BLaER1 treated with 17β-estradiol and CSF1 and Interleukin-3, amounts not matched to agents 10 nM and 100 nM (cell line): ENCODE results near the gene PLCG1.

Source experiments
- H3K27ac ChIP-seq, 11 experiments: shearing (Covaris generic); formaldehyde crosslinking; 2 replicates each; pipeline ENCODE4 v1.8.1; 2022
- H3K27me3 ChIP-seq, 11 experiments: shearing (Covaris generic); formaldehyde crosslinking; 2 replicates each; pipeline ENCODE4 v1.8.1; 2022
- H3K36me3 ChIP-seq, 11 experiments: shearing (Covaris generic); formaldehyde crosslinking; 2 replicates each; pipeline ENCODE4 v1.8.1; 2022
- H3K4me1 ChIP-seq, 10 experiments: shearing (Covaris generic); formaldehyde crosslinking; 2 replicates each; pipeline ENCODE4 v1.8.1; 2022
- H3K4me2 ChIP-seq, 11 experiments: shearing (Covaris generic); formaldehyde crosslinking; 2 replicates each; pipeline ENCODE4 v1.8.1; 2022
- H3K4me3 ChIP-seq, 10 experiments: shearing (Covaris generic); formaldehyde crosslinking; 2 replicates each; pipeline ENCODE4 v1.8.1; 2022
- H3K9ac ChIP-seq, 11 experiments: shearing (Covaris generic); formaldehyde crosslinking; 2 replicates each; pipeline ENCODE4 v1.8.1; 2022
- H3K9me3 ChIP-seq, 11 experiments: shearing (Covaris generic); formaldehyde crosslinking; replicated peaks in 1 of 11; 2 replicates each; pipeline ENCODE4 v1.8.1; 2022
- H4K20me1 ChIP-seq, 11 experiments: shearing (Covaris generic); formaldehyde crosslinking; 2 replicates each; pipeline ENCODE4 v1.8.1; 2022
- Cebpa-rat ChIP-seq, 11 experiments: shearing (Covaris generic); IDR thresholded peaks; 2 replicates each; pipeline ENCODE4 v1.8.1; 2022

PLCG1 gene

GRCh38 chr20:41183391-41183790, 46.0 kb downstream of the PLCG1 start:
- no peak for TF ChIP-seq Cebpa-rat (IDR thresholded peaks at IDR 0.05)
- H3K27me3 ChIP-seq = no peaks in the 10 kb centered on the region
- no peak overlapping the region for H3K4me3 ChIP-seq
- peaks cover 0 to 47% (median 21%) of the 10 kb centered on the region in 11 experiments; a peak in 15 of 22 replicates for H3K36me3 ChIP-seq
- peaks cover 0 to 51% (median 28%) of the 10 kb centered on the region in 11 experiments; a peak in 14 of 22 replicates for H4K20me1 ChIP-seq
- H3K27ac ChIP-seq = no peak overlapping the region
- peaks cover 0 to 10% (median 5%) of the 10 kb centered on the region in 11 experiments; a peak in 7 of 22 replicates for H3K9me3 ChIP-seq
- H3K4me1 ChIP-seq = no peaks in the 10 kb centered on the region
- no peak overlapping the region for H3K9ac ChIP-seq
- no peak overlapping the region for H3K4me2 ChIP-seq

- no peak overlapping the region for H3K9ac ChIP-seq
- no peak overlapping the region for H3K4me3 ChIP-seq
- no peak overlapping the region for H3K4me2 ChIP-seq
- no peak for TF ChIP-seq Cebpa-rat (IDR thresholded peaks at IDR 0.05)
- H3K27me3 ChIP-seq = no peaks in the 10 kb centered on the region
- H3K9me3 ChIP-seq = peaks cover 0 to 14% (median 6%) of the 10 kb centered on the region in 11 experiments; a peak in 9 of 22 replicates
- H3K4me1 ChIP-seq = no peaks in the 10 kb centered on the region
- H3K36me3 ChIP-seq = peaks cover 0 to 47% (median 17%) of the 10 kb centered on the region in 11 experiments; a peak in 14 of 22 replicates
- no peak overlapping the region for H3K27ac ChIP-seq
- peaks cover 0 to 47% (median 24%) of the 10 kb centered on the region in 11 experiments; a peak in 13 of 22 replicates for H4K20me1 ChIP-seq
These were observed 46.5 kb downstream of the PLCG1 start for GRCh38 chr20:41183831-41184230.

DNA sequence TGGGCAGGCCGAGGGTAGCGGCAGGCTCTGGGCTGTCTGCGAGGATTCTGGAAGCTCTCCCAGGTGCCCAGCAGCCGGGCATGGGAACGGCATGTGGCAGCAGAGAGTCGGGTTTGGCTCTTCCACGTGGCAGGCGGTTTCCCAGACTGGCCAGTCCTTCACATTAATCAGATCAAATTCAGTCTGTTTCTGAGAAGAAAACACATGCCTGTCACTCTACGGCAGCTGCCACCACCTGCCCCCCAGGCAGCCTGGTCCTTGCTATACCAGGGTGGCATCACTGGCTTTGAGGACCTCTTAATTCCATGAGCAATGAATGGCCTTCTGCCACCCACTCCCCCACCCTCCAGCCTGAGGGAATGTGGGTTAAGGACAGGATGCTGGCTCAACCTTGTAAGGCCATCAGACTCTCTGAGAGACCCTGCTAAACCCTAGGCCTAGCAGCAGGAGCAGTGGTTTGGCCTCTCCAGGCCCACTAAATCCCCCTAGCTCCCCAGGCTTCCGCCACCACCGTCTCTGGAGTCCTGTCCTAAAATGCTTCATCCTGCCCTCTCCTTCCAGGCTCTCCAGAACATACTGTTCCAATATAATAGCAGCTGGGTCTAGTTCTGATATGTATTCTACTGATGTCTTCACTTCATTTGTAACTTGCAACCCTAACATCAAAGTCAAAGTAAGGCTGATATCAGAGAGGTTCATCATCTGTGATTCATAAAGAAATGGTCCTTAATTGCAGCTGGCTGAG, 47.8 kb downstream of the PLCG1 start:
- Histone ChIP-seq H3K36me3 (peaks cover 3 to 47% (median 21%) of the 10 kb centered on the region in 11 experiments; a peak in 15 of 22 replicates), H4K20me1 (peaks cover 0 to 35% (median 16%) of the 10 kb centered on the region in 11 experiments; a peak in 11 of 22 replicates), H3K4me2 (no peak overlapping the region), H3K27ac (no peak overlapping the region), H3K9me3 (peaks cover 11 to 26% (median 19%) of the 10 kb centered on the region in 11 experiments), H3K4me3 (no peak overlapping the region), H3K9ac (no peak overlapping the region), H3K4me1 (no peaks in the 10 kb centered on the region), H3K27me3 (no peaks in the 10 kb centered on the region)
- TF ChIP-seq Cebpa-rat (IDR thresholded peaks at IDR 0.05) = no peak

DNA sequence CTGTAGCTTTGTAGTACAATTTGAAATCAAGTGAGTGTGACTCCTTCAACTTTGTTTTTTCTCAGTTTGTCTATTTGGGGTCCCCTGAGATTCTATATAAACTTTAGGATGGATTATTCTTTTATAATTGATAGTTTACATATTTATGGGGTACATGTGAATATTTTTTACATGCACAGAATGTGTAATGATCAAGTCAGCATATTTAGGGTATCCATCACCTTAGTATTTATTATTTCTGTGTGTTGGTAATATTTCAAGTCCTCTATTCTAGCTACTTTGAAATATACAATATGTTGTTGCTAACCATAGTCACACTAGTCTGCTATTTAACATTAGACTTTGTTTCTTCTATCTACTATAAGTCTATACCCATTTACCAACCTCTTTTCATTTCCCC, 50.3 kb downstream of the PLCG1 start:
- peaks cover 11 to 47% (median 21%) of the 10 kb centered on the region in 11 experiments; a peak in 20 of 22 replicates for H3K36me3 ChIP-seq
- no peak for TF ChIP-seq Cebpa-rat (IDR thresholded peaks at IDR 0.05)
- peaks cover 0 to 24% (median 6%) of the 10 kb centered on the region in 11 experiments; a peak in 6 of 22 replicates for H4K20me1 ChIP-seq
- H3K4me1 ChIP-seq = no peaks in the 10 kb centered on the region
- no peak overlapping the region for H3K4me2 ChIP-seq
- no peak overlapping the region for H3K9ac ChIP-seq
- no peak overlapping the region for H3K4me3 ChIP-seq
- no peaks in the 10 kb centered on the region for H3K27me3 ChIP-seq
- peaks cover 36 to 51% (median 44%) of the 10 kb centered on the region in 11 experiments for H3K9me3 ChIP-seq
- no peak overlapping the region for H3K27ac ChIP-seq

GRCh38 chr20:41191562-41192500, 54.5 kb downstream of the PLCG1 start:
- H3K9me3 ChIP-seq = peaks cover 43 to 66% (median 49%) of the 10 kb centered on the region in 11 experiments
- peaks cover 10 to 32% (median 20%) of the 10 kb centered on the region in 11 experiments; a peak in 20 of 22 replicates for H3K36me3 ChIP-seq
- no peak for TF ChIP-seq Cebpa-rat (IDR thresholded peaks at IDR 0.05)
- H3K27ac ChIP-seq = no peak overlapping the region
- no peak overlapping the region for H3K9ac ChIP-seq
- H3K4me3 ChIP-seq = no peak overlapping the region
- no peaks in the 10 kb centered on the region for H3K27me3 ChIP-seq
- H4K20me1 ChIP-seq = no peaks in the 10 kb centered on the region; a peak in 1 of 22 replicates
- no peak overlapping the region for H3K4me2 ChIP-seq
- no peaks in the 10 kb centered on the region for H3K4me1 ChIP-seq

GRCh38 chr20:41192575-41192974, 55.2 kb downstream of the PLCG1 start:
- H3K4me3 ChIP-seq = no peak overlapping the region

GRCh38 chr20:41196653-41197225, 59.4 kb downstream of the PLCG1 start:
- H3K4me2 ChIP-seq = no peak overlapping the region
- H3K9me3 ChIP-seq = peaks cover 34 to 52% (median 43%) of the 10 kb centered on the region in 11 experiments

More at GRCh38 chr20:41192575-41192974, 55.2 kb downstream of the PLCG1 start:
- Histone ChIP-seq H3K9me3 (peaks cover 43 to 64% (median 49%) of the 10 kb centered on the region in 11 experiments), H3K9ac (no peak overlapping the region), H3K27me3 (no peaks in the 10 kb centered on the region), H4K20me1 (no peaks in the 10 kb centered on the region), H3K27ac (no peak overlapping the region), H3K4me1 (no peaks in the 10 kb centered on the region), H3K4me2 (no peak overlapping the region), H3K36me3 (peaks cover 10 to 32% (median 20%) of the 10 kb centered on the region in 11 experiments; a peak in 20 of 22 replicates)
- TF ChIP-seq Cebpa-rat (IDR thresholded peaks at IDR 0.05) = no peak

DNA sequence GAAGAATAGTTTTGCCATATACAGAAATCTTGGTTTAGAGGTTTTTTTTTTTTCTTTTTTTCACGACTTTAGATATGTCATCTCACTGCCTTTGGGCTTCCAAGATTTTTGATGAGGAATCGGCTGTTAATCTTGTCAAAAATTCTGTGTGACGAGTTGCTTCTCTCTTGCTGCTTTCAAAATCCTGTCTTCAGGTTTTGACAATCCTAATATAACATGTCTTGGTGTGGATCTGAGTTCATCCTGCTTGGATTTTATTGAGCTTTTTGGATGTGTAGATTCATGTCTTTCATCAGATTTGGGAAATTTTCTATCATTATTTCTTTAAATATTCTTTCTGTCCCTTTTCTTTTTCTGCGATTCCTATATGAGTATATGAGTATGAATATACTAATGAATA, 61.1 kb downstream of the PLCG1 start:
- Histone ChIP-seq H3K4me1 (peaks cover 0 to 7% (median 0%) of the 10 kb centered on the region in 10 experiments; a peak in 1 of 20 replicates), H4K20me1 (peaks cover 0 to 5% (median 0%) of the 10 kb centered on the region in 11 experiments; a peak in 1 of 22 replicates), H3K27ac (no peak overlapping the region), H3K27me3 (no peaks in the 10 kb centered on the region), H3K4me3 (no peak overlapping the region), H3K9ac (no peak overlapping the region), H3K9me3 (peaks cover 22 to 35% (median 29%) of the 10 kb centered on the region in 11 experiments), H3K4me2 (no peak overlapping the region), H3K36me3 (peaks cover 11 to 52% (median 27%) of the 10 kb centered on the region in 11 experiments; a peak in 20 of 22 replicates)
- TF ChIP-seq Cebpa-rat (IDR thresholded peaks at IDR 0.05) = no peak

More at GRCh38 chr20:41196653-41197225, 59.4 kb downstream of the PLCG1 start:
- Histone ChIP-seq H3K4me1 (peaks cover 0 to 7% (median 0%) of the 10 kb centered on the region in 10 experiments; a peak in 1 of 20 replicates), H3K4me3 (no peak overlapping the region), H3K36me3 (peaks cover 13 to 47% (median 29%) of the 10 kb centered on the region in 11 experiments; a peak in 19 of 22 replicates), H3K27me3 (no peaks in the 10 kb centered on the region), H4K20me1 (no peaks in the 10 kb centered on the region; a peak in 1 of 22 replicates), H3K9ac (no peak overlapping the region), H3K27ac (no peak overlapping the region)
- TF ChIP-seq Cebpa-rat (IDR thresholded peaks at IDR 0.05) = no peak
